GM12865 (cell line): ENCODE results near the gene PLXNA2.

Experiments
- DNase-seq: peaks from one replicate; pipeline ENCODE4 v3.0.0; 2010; ENCODE audit warnings: low read depth
- H3K4me3 ChIP-seq: 2 replicates; pipeline ENCODE4 v1.5.1; 2011; ENCODE audit warnings: mild to moderate bottlenecking, low read depth, low read length, control low read depth
- CTCF ChIP-seq: IDR thresholded peaks from 2 replicates; pipeline ENCODE4 v1.5.1; 2011; ENCODE audit warnings: low read length, control low read depth, low read depth, inconsistent platforms; ENCODE audit not compliant: insufficient read depth; ENCODE audit errors: missing control alignments

Gene PLXNA2

GRCh38 chr1:208227366-208227765, 16.8 kb downstream of the PLXNA2 start:
- no peak for DNase-seq
- no peak overlapping the region for H3K4me3 ChIP-seq
- no peak for TF ChIP-seq CTCF

GRCh38 chr1:208225954-208226937, 17.9 kb downstream of the PLXNA2 start:
- no peak for TF ChIP-seq CTCF
- no peak for DNase-seq
- no peak overlapping the region for H3K4me3 ChIP-seq

- no peak for DNase-seq
- no peak for TF ChIP-seq CTCF
- no peak overlapping the region for H3K4me3 ChIP-seq
These were observed 19.9 kb downstream of the PLXNA2 start for GRCh38 chr1:208224192-208224713.

- no peak for TF ChIP-seq CTCF
- H3K4me3 ChIP-seq, result no peak overlapping the region
- no peak for DNase-seq
These were observed 21.0 kb downstream of the PLXNA2 start for GRCh38 chr1:208223136-208223535.

- TF ChIP-seq CTCF, result no peak
- no peak overlapping the region for H3K4me3 ChIP-seq
- DNase-seq, result no peak
These were observed 21.6 kb downstream of the PLXNA2 start for GRCh38 chr1:208222376-208223126.

DNA sequence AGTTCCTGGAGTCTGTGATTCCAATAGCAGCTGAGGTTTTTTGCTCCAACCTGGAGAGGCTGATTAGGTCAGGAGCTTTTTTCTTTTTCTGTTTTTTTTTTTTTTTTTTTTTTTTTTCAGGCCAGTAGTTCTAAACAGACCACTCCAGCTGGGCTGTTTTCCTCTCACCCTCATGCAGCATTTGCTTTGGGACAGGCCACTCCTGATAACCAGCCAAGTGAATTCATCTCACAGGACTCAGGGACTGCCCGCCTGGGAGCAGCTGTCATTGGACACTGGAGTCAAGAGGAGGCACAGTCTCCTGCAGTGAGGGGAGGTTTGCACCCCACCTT, 22.9 kb downstream of the PLXNA2 start:
- H3K4me3 ChIP-seq, result no peak overlapping the region
- TF ChIP-seq CTCF, result no peak
- DNase-seq, result no peak
